Activated T-cell treated with anti-CD3 and anti-CD28 coated beads for 48 hours (primary cell): ENCODE data around the gene RPTOR.
"Not testable (repeated sequence)": the region's sequence is repeated elsewhere in the genome, so short reads cannot be mapped to it uniquely, and the experiment has no call there.

ENCODE experiments used
- DNase-seq: peaks from one replicate; pipeline ENCODE4 v3.0.0-alpha.2; 2020; ENCODE audit warnings: low read depth

The RPTOR gene

GRCh38 chr17:80695979-80696378 is 151.3 kb downstream of the RPTOR start:
- DNase-seq: no peak

- no peak for DNase-seq
These were observed 151.8 kb downstream of the RPTOR start for GRCh38 chr17:80696456-80696855.

GRCh38 chr17:80696964-80697363 is 152.3 kb downstream of the RPTOR start:
- DNase-seq: no peak

- DNase-seq: no peak
These were observed 153.7 kb downstream of the RPTOR start for GRCh38 chr17:80698297-80698696.

GRCh38 chr17:80699205-80699604 is 154.6 kb downstream of the RPTOR start:
- not testable (repeated sequence) for DNase-seq

GRCh38 chr17:80701730-80702129 is 157.1 kb downstream of the RPTOR start:
- DNase-seq: no peak

GRCh38 chr17:80702315-80703141 is 157.9 kb downstream of the RPTOR start:
- no peak for DNase-seq

GRCh38 chr17:80703142-80703478 is 158.5 kb downstream of the RPTOR start:
- DNase-seq: no peak

- no peak for DNase-seq
These were observed 159.8 kb downstream of the RPTOR start for GRCh38 chr17:80704381-80704819.

- no peak for DNase-seq
These were observed 160.3 kb downstream of the RPTOR start for GRCh38 chr17:80704894-80705293.

- no peak for DNase-seq
These were observed 161.3 kb downstream of the RPTOR start for GRCh38 chr17:80705988-80706387.

- no peak for DNase-seq
These were observed 161.8 kb downstream of the RPTOR start for GRCh38 chr17:80706463-80706867.

- DNase-seq: no peak
These were observed 163.8 kb downstream of the RPTOR start for GRCh38 chr17:80708480-80708879.

GRCh38 chr17:80709090-80709695 is 164.6 kb downstream of the RPTOR start:
- DNase-seq: no peak

GRCh38 chr17:80710714-80711302 is 166.2 kb downstream of the RPTOR start:
- no peak for DNase-seq

- no peak for DNase-seq
These were observed 167.5 kb downstream of the RPTOR start for GRCh38 chr17:80712089-80712488.

GRCh38 chr17:80712606-80713005 is 168.0 kb downstream of the RPTOR start:
- DNase-seq: no peak

GRCh38 chr17:80716986-80717719 is 172.5 kb downstream of the RPTOR start:
- no peak for DNase-seq

GRCh38 chr17:80717720-80718083 is 173.1 kb downstream of the RPTOR start:
- DNase-seq: no peak

- DNase-seq: no peak
These were observed 173.8 kb downstream of the RPTOR start for GRCh38 chr17:80718428-80718827.

GRCh38 chr17:80719449-80719848 is 174.8 kb downstream of the RPTOR start:
- no peak for DNase-seq
